ENCODE results near the gene LUM.
A peak's percentile ranks its signal among the peaks of the same experiment; 100 is the strongest.
"Not testable (repeated sequence)": the region's sequence is repeated elsewhere in the genome, so short reads cannot be mapped to it uniquely, and the experiment has no call there.

Gene LUM

DNA sequence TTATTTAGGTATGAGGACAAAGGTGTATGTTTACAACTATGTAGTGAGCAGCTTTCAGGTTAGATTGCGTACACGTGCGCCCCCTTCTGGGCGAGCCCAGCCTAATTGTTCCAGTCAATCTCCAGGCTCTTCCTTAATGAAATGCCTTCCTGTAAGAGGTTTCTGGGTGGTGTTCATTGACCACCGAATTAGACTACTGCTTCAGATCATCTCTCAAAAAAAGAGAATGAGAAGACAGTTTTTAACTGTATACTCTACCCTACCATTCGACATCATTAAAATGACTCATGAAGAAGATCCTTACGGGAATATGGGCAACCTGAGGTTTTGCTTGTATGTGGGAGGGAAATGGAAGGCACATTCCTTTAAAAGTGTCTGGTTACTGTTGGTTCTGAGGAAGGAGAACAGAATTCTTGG is 2.1 kb downstream of the LUM start:
- peak; percentile 22 for DNase-seq

DNA sequence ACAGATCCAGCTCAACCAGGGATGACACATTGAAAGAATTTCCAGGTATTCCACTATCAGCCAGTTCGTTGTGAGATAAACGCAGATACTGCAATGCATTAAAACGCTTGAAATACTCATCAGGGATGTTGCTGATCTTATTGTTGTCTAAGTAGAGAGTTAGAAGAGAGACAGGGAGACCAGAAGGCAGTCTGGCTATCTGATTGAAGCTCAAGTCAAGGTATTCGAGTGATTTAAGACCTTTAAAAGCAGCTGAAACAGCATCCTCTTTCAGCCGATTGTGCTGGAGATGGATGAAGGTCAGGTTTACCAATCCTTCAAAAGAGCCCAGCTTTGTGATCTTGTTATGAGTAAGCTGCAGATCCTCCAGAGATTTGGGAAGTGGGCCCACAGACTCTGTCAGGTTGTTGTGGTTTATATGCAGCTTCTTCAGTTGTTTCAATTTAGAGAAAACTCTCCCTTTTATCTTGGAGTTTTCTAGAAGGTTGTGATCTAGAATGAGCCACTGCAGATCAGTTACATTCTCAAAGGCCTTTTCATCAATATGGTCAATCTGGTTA is 3.0 kb downstream of the LUM start:
- DNase-seq, result no peak

- DNase-seq, result no peak
These were observed 5.0 kb downstream of the LUM start for GRCh38 chr12:91106283-91106682.

DNA sequence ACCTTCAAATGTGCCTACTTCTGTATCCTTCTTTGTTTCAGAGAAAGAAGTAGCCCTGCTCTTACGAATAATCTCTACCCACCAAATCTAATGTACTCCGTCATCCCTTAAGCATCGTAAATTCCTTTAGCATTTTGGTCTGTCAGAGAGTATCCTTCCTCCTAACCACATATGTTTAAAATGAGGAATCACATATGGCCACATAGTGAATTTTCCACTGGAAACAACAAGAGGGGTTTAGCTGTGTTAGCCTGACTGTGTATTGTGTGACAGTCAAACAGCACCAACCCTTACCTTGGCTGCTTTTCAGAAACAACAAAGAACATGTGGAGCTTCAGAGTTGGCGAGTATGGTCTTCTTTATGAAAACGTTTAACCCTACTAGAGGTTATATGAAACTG is 5.5 kb downstream of the LUM start:
- DNase-seq, result no peak

DNA sequence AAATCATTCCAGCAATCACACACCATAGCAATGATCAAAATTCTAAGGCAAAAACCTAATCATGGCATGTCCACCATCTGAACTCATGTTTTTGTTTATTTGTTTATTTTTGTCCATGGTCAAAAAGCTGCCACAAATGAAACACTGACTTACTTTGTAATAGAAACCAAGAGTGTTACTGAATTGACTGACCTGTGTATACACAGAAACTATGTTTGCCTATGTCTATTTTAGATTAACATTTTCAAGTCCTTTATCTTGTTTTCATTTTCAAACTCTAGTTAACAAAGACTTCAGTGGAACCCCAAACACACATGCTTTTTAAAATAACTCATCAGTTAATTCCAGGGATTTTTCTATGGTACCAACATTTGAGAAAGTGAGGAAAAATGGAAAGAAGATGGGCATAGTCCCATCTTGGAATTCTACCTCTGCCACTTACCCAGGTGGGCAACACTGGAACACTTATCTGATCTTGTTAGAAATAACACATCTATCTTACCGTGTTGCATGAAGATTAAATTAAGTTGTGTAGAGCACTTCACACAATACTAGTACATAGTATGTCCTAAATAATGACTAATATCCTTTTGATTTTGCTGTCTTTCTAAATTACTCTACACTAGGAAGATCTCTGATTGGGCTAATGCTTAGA is 6.4 kb downstream of the LUM start:
- DNase-seq, result no peak

DNA sequence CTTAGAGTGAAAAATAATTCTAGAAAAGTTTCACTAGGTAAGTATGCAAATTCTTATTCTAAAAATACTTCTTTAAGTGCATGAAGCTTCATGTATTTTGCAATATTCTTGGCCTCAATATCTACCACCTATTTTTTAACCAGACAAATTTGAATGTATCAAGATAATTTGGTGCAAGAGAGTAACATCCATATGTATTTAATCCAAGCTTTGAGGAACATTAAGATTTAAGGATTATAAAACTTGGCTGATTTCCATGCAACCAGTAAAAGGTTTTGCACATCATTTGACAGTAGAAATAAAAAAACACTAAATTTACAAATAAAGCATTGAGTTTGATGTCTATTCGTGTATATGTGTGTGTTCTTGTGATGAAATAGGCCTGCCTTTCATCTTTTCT is 7.7 kb downstream of the LUM start:
- no peak for DNase-seq

DNA sequence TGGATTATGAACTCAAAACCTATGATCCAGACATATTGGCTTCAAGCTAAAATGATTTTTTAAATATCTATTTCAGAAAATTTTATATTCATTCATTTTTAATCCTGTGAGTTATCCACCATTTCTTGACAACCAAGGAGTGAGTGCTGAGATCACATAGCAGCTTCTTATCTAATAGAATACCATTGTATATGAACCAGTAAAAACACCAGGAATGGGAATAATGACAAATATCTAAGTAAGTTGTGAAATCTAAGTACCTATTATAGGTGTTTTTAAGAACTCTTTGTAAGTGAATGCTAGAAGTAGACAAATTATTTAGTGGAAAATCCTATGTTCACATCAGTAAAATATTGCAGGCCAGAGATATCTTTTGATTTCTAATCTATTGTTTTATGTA is 8.2 kb downstream of the LUM start:
- DNase-seq, result no peak

GRCh38 chr12:91100906-91101305 is 10.4 kb downstream of the LUM start:
- no peak for DNase-seq

- DNase-seq, result no peak
These were observed 11.5 kb downstream of the LUM start for GRCh38 chr12:91099836-91100235.

- no peak for DNase-seq
These were observed 12.0 kb downstream of the LUM start for GRCh38 chr12:91099341-91099740.

DNA sequence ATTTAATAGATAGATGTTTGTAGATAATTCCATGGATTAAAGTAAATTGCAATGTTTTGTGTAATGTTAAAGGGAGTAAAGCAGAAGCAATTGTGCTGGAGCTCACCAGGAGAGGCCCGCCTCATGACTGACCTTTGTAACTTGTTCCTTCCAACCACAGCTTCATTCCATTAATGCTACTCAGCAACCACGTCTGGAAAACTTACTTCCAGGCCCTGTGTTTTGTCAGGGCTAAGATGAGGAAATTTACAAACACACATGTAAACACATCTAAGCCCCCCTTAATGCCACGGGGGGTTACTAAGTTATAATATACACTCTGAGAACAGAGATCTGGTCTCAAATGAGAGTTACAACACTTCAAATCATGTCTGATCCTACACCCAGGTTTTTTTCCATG is 12.4 kb downstream of the LUM start:
- DNase-seq, result no peak

DNA sequence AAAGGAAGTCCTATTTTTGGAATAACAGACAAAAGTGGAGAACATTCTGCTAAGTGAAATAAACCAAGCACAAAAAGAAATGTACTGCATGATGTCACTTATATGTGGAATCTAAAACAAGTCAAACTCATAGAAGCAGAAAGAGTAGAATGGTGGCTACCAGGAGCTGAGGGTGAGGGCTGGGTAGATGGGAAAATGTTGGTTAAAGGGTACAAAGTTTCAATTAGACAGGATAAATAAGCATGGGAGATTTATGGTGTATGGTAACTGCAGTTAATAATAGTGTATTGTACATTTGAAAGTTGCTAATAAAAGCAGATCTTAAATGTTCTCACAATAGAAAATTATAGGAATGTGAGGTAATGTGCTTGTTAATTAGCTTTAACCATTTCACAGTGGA is 12.8 kb downstream of the LUM start:
- DNase-seq, result no peak

- no peak for DNase-seq
These were observed 16.3 kb downstream of the LUM start for GRCh38 chr12:91094957-91095356.

DNA sequence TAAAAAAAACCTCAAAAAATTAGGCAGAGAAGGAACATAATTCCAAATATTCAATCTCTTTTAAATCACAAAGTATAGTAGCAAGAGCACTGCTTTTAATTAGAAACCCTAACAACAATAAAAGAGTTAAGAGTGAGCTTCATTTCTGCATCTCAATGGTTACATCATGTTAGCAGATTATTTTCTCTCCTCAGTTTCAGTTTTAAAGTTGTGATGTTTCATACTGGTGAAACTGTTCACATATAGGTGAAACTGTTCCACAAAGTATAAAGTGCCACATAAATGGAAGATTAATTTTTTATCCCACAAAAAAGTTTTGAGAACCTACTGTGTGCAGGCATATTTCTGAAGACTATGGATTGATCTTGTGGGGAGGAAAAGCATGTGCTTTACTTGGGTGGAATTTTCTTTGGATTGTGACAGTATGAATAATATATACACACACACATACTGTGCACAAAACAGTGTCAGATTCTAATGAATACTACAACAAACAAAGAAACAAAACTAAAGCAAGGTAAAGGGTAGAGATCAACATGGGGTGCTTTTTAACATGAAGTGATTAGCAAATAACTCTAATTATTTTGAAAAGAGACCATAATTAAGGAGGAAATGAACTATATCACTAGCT is 17.1 kb downstream of the LUM start:
- no peak for DNase-seq

DNA sequence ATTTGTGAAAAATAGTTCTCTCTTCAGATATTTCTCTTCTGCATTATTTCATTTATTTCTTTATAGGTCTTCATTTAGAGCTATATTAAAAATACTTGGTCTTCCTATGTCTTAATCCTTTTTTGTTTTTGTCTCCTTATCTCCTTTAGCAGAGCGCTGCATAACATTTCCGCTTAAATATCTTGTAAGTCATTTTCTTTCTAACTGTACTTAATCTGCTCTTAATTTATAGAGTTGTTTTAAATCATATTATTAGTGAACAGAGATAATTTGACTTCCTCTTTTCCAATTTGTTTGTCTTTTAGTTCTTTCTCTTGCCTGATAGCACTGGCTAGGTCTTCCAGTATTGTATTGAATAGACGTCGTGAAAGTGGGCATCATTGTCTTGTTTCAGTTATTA is 18.0 kb downstream of the LUM start:
- DNase-seq, result no peak

- DNase-seq, result no peak
These were observed 19.2 kb downstream of the LUM start for GRCh38 chr12:91091916-91092715.

DNA sequence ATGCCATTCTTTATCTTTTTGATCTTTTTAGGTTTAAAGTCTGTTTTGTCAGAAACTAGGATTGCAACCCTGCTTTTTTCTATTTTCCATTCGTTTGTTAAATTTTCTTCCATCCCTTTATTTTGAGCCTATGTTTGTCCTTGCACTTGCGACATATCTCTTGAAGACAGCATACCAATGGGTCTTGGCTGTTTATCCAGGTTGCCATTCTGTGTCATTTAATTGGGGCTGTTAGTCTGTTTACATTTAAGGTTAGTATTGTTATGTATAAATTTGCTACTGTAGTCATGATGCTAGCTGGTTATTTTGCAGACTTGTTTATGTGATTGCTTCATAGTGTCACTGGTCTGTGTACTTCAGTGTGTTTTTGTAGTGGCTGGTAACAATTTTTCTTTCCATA is 21.3 kb downstream of the LUM start:
- not testable (repeated sequence) for DNase-seq

DNA sequence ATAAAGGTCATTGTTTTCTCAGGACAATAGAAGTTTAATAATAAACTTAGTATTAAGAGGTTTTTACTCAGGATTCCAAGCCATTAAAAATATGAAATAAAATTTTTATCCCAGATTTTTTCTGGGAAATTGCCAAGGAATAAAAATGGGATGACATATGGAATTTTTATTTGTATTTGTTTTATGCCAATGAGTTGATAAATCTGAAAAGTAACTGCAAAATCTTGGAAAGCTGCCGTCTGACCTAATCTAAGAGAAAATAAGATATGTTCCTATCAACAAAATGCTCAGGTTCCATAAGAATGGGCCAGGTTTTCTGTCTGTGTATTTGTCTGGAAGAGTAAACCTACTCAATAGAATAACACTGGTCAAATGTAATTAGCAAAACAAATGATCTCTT is 31.3 kb downstream of the LUM start:
- no peak for DNase-seq

DNA sequence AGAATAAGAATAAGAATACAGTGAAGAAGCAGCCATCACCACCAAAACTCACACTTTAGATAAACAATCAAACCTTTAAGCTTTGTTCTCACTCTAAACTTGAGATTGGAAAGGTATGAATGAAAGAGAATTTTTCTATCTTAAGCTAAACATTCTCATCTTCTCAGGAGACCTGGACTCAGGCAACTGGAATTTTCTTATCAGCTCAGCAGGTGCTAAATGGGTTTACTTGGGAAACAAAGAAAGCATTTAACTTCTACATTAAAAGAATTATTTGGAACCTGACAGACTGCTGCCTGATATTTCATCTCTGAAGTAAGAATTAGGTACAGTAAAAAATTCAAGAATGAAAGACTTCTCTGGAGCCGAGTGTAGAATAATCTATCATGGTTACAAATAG is 32.8 kb downstream of the LUM start:
- no peak for DNase-seq

DNA sequence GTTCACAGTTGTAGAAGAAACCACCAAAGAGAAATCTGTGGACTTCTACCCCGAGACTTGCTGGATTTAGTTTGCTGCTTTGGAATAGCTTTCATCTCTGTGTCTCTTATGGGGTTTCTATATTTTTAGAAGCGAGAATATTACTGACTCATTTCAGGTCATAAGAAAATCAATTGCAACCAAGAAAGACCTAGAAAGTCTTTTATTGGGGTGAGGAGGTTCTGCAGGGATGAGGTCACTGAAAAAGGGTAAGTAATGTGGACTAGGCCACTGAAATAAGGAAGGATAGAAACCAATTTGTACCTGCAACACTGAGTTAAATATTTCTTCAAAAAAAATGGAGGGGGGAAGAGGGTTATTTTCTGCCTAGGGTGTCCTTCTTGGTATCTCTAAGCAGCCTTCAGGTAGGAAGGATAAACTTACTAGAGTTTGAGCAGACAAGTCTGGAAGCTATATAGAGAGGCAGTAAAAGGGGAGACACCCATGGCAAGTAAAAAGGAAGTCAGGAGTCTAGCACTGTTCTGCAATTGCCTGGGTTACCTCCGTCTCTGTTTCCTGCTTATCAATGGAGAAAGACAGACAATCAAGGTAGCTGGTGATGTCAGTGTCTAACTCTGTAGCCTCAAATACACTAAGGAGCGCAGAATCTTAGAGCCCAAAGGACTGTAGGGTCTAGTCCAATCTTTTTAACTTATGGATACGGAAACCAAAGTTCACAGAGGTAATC is 33.9 kb downstream of the LUM start:
- DNase-seq, result no peak

DNA sequence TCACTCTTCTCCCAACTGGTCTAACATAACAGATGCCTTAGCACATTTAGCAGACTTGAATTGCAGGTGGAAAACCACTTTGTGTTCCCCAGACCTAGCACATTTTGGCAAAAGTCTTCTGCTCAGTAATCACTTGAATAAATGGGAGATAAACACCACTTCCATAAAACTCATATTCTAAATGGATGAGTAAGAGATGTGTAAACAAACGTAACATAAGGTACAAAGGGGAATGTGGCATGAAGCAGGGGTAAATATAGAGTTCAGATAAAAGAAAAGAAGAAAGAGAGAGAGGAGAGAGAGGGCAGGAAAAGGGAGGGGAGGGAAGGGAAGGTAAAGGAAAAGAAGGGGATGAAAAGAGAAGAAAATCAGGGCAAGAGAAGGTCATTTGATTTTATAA is 36.4 kb downstream of the LUM start:
- no peak for DNase-seq

- DNase-seq, result no peak
These were observed 37.1 kb downstream of the LUM start for GRCh38 chr12:91074154-91074709.

- no peak for DNase-seq
These were observed 37.9 kb downstream of the LUM start for GRCh38 chr12:91073426-91073825.
